ENCODE measurements around the gene SOCS1.

SOCS1 gene

GRCh38 chr16:11273721-11274324 lies 17.8 kb upstream of the SOCS1 start:
- no peaks in the 10 kb centered on the region for H3K9me2 ChIP-seq (replicated peaks; ENCODE audit: low read depth, low read length)
- no peaks in the 10 kb centered on the region for H3K9me3 ChIP-seq (ENCODE audit: insufficient read depth, low read depth, low read length)
- H3K36me3 ChIP-seq (ENCODE audit: insufficient read depth, low read length) = no peaks in the 10 kb centered on the region
- no peak overlapping the region for H2AFZ ChIP-seq (ENCODE audit: low read length)
- no peak overlapping the region for H3K4me2 ChIP-seq (ENCODE audit: low read depth, low read length, poor library complexity, severe bottlenecking)
- H4K20me1 ChIP-seq (ENCODE audit: insufficient read depth, low read length, poor library complexity, severe bottlenecking) = no peaks in the 10 kb centered on the region
- H3K4me3 ChIP-seq (ENCODE audit: low read length, poor library complexity, severe bottlenecking) = no peak overlapping the region
- H3K79me2 ChIP-seq (ENCODE audit: insufficient read depth, low read length) = no peaks in the 10 kb centered on the region
- H3K27me3 ChIP-seq (ENCODE audit: insufficient read depth, low read length, poor library complexity, severe bottlenecking) = no peaks in the 10 kb centered on the region
- TF ChIP-seq EZH2phosphoT487 (IDR thresholded peaks at IDR 0.05; ENCODE audit: borderline replicate concordance) (no peak), CTCF (conservative IDR thresholded peaks at IDR 0.05; ENCODE audit: low read length) (no peak)
- H3K9ac ChIP-seq (ENCODE audit: low read depth, low read length, poor library complexity, severe bottlenecking) = no peak overlapping the region
- H3F3A ChIP-seq (ENCODE audit: low read depth) = no peaks in the 10 kb centered on the region
- no peaks in the 10 kb centered on the region for H3K4me1 ChIP-seq (ENCODE audit: insufficient read depth, low read length, poor library complexity, severe bottlenecking)

GRCh38 chr16:11272921-11273720 lies 17.1 kb upstream of the SOCS1 start, which contains the start of gene PRM3:
Gene PRM3, minus strand, starts transcription at chr16:11273629. Its CDS starts 34 bp downstream, at chr16:11273595.
- no peaks in the 10 kb centered on the region for H3K36me3 ChIP-seq (ENCODE audit: insufficient read depth, low read length)
- no peaks in the 10 kb centered on the region for H4K20me1 ChIP-seq (ENCODE audit: insufficient read depth, low read length, poor library complexity, severe bottlenecking)
- no peaks in the 10 kb centered on the region for H3K4me1 ChIP-seq (ENCODE audit: insufficient read depth, low read length, poor library complexity, severe bottlenecking)
- H3K4me2 ChIP-seq (ENCODE audit: low read depth, low read length, poor library complexity, severe bottlenecking) = no peak within 1 kb of the TSS
- no peak within 1 kb of the TSS for H3K9ac ChIP-seq (ENCODE audit: low read depth, low read length, poor library complexity, severe bottlenecking)
- no peak within 1 kb of the TSS for H2AFZ ChIP-seq (ENCODE audit: low read length)
- H3K9me3 ChIP-seq (ENCODE audit: insufficient read depth, low read depth, low read length) = no peaks in the 10 kb centered on the region
- no peaks in the 10 kb centered on the region for H3K27me3 ChIP-seq (ENCODE audit: insufficient read depth, low read length, poor library complexity, severe bottlenecking)
- no peaks in the 10 kb centered on the region for H3F3A ChIP-seq (ENCODE audit: low read depth)
- no peak for TF ChIP-seq CTCF (conservative IDR thresholded peaks at IDR 0.05; ENCODE audit: low read length)
- TF ChIP-seq EZH2phosphoT487 (IDR thresholded peaks at IDR 0.05; ENCODE audit: borderline replicate concordance) = no peak
- no peaks in the 10 kb centered on the region for H3K79me2 ChIP-seq (ENCODE audit: insufficient read depth, low read length)
- H3K9me2 ChIP-seq (replicated peaks; ENCODE audit: low read depth, low read length) = no peaks in the 10 kb centered on the region
- H3K4me3 ChIP-seq (ENCODE audit: low read length, poor library complexity, severe bottlenecking) = no peak within 1 kb of the TSS

GRCh38 chr16:11272484-11272883 lies 16.5 kb upstream of the SOCS1 start:
- H2AFZ ChIP-seq (ENCODE audit: low read length) = no peak overlapping the region
- H4K20me1 ChIP-seq (ENCODE audit: insufficient read depth, low read length, poor library complexity, severe bottlenecking) = no peaks in the 10 kb centered on the region
- H3K27me3 ChIP-seq (ENCODE audit: insufficient read depth, low read length, poor library complexity, severe bottlenecking) = no peaks in the 10 kb centered on the region
- H3K4me2 ChIP-seq (ENCODE audit: low read depth, low read length, poor library complexity, severe bottlenecking) = no peak overlapping the region
- H3K79me2 ChIP-seq (ENCODE audit: insufficient read depth, low read length) = no peaks in the 10 kb centered on the region
- no peak overlapping the region for H3K9ac ChIP-seq (ENCODE audit: low read depth, low read length, poor library complexity, severe bottlenecking)
- H3K4me3 ChIP-seq (ENCODE audit: low read length, poor library complexity, severe bottlenecking) = no peak overlapping the region
- no peaks in the 10 kb centered on the region for H3K9me2 ChIP-seq (replicated peaks; ENCODE audit: low read depth, low read length)
- no peaks in the 10 kb centered on the region for H3F3A ChIP-seq (ENCODE audit: low read depth)
- no peaks in the 10 kb centered on the region for H3K9me3 ChIP-seq (ENCODE audit: insufficient read depth, low read depth, low read length)
- H3K4me1 ChIP-seq (ENCODE audit: insufficient read depth, low read length, poor library complexity, severe bottlenecking) = no peaks in the 10 kb centered on the region
- TF ChIP-seq EZH2phosphoT487 (IDR thresholded peaks at IDR 0.05; ENCODE audit: borderline replicate concordance) (no peak), CTCF (conservative IDR thresholded peaks at IDR 0.05; ENCODE audit: low read length) (no peak)
- no peaks in the 10 kb centered on the region for H3K36me3 ChIP-seq (ENCODE audit: insufficient read depth, low read length)

Measured in Loucy (cell line).